ENCODE data around the gene ZNF568. TPM values are rescaled to one million over a fixed set of nuclear protein-coding genes. Genes with fewer than 3 reads are reported as not detected.
A peak's percentile ranks its signal among the peaks of the same experiment; 100 is the strongest.

The ZNF568 gene
- total RNA-seq = 17.8 TPM

DNA sequence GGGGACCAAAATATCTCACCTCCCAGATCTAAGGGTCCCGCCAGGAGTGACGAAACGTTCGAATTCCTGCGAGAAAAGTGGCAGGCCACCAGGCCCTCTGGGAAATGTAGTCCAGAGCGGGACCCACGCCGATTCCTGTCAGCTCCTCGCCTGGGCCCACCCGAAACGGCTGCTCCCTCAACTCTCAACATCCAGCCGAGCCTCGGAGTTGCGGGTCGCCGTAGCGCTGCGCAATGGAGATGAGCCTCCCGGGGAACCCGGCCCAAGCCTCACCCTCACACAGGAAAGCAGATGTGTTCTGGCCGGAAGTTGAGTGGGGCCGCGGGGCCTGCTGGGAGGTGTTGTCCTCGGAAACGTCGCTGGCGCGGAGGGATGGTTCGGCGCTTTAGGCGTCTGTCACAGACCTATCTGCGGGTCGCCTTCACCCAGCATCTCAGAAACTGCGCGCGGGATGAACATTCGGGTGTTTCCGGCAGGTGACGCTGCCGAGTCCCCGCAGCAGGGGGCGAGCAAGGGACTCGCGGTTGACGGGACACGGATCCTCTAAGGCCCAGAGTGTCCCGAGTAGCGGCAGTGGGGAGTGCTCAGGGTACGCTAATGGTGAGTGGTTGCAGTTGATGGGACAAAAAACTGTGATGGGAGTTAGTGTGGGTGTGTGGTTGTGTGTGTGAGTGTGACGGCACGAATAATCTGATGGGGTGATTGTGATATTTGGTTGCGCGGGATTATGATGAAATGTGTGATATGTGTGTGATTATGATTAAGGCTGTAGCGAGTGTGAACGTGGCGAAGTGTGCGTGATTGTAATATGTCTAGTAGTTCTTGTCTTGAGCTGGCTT lies at the start of gene ZNF568, which contains the start of gene ZNF829:
TSS of gene ZNF568 (plus strand) at position 341 of the 839 bp plus-strand sequence. CDS start 6,439 bp downstream, outside the sequence.
TSS of gene ZNF829 (minus strand) at position 300 of the 839 bp plus-strand sequence. CDS start 1,124 bp downstream, outside the sequence.
- intact Hi-C loops (cut with DNase I) = no loop called here
- ATAC-seq (peak; percentile 99), DNase-seq (ENCODE audit: low spot score) (peak; percentile 90)

DNA sequence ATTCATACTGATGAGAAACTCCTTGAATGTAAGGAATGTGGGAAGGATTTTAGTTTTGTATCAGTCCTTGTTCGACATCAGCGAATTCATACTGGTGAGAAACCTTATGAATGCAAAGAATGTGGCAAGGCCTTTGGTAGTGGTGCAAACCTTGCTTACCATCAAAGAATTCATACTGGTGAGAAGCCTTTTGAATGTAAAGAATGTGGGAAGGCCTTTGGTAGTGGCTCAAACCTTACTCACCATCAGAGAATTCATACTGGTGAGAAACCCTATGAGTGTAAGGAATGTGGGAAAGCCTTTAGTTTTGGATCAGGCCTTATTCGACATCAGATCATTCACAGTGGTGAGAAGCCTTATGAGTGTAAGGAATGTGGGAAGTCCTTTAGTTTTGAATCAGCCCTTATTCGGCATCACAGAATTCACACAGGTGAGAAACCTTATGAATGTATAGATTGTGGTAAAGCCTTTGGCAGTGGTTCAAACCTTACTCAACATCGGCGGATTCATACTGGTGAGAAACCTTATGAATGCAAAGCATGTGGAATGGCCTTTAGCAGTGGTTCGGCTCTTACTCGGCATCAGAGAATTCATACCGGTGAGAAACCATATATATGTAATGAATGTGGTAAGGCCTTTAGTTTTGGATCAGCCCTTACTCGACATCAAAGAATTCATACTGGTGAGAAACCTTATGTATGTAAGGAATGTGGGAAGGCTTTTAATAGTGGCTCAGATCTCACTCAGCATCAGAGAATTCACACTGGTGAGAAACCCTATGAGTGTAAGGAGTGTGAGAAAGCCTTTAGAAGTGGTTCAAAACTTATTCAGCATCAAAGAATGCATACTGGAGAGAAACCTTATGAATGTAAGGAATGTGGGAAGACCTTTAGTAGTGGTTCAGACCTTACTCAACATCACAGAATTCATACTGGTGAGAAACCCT lies 38.9 kb upstream of the ZNF568 start:
- ATAC-seq (no peak), DNase-seq (ENCODE audit: low spot score) (no peak)
- intact Hi-C loops (cut with DNase I) = no loop called here

- no peak for DNase-seq (ENCODE audit: low spot score)
- intact Hi-C loops (cut with DNase I) = no loop called here
- no peak for ATAC-seq
Measured at GRCh38 chr19:36891768-36892357, 24.3 kb upstream of the ZNF568 start.

DNA sequence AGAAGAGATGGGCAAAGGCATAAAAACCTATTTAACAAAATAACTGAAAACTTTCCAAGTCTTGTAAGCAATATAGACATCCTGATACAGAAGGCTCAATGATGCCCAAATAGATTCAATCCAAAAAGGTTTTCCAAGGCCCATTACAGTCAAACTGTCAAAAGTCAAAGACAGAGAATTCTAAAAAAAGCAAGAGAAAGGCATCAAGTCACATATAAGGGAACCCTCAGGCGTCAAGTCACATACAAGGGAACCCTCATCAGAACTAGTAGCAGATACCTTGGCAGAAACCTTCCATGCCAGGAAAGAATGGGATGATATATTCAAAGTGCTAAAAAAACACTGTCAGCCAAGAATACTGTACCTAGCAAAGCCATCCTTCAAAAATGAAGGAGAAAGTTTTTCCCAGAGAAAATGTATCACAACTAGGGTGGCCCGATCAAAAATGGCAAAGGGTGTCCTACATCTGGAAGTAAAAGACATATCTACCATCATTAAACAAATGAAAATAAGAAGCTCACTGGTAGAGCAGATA lies 21.2 kb upstream of the ZNF568 start:
- ATAC-seq (no peak), DNase-seq (ENCODE audit: low spot score) (no peak)
- intact Hi-C loops (cut with DNase I) = no loop called here

- intact Hi-C loops (cut with DNase I) = no loop called here
- DNase-seq (ENCODE audit: low spot score) (no peak), ATAC-seq (no peak)
Measured at GRCh38 chr19:36898422-36898821, 17.7 kb upstream of the ZNF568 start.

DNA sequence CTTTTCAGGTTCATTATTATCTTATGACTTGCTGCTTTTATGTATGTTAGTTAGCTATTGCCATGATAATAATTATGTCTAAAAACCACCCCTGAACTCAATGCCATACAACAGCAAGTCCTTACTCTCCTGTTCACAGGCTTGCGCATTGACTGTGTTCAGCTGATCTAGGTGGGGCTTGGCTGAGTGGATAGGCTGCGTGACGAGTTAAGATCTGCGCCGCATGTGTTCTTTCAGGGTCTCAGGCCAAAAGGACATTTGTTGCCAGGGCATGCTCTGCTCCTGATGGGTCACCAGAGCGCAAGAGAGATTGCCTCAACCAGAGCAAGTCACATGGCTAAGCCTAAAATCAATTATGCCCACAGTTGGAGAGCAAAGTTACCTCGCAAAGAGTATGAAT lies 859 bp downstream of the ZNF568 start:
- intact Hi-C loops (cut with DNase I) = no loop called here
- ATAC-seq (no peak), DNase-seq (ENCODE audit: low spot score) (no peak)

- DNase-seq (ENCODE audit: low spot score) (no peak), ATAC-seq (no peak)
- intact Hi-C loops (cut with DNase I) = no loop called here
Measured at GRCh38 chr19:36918090-36918489, 2.0 kb downstream of the ZNF568 start.

DNA sequence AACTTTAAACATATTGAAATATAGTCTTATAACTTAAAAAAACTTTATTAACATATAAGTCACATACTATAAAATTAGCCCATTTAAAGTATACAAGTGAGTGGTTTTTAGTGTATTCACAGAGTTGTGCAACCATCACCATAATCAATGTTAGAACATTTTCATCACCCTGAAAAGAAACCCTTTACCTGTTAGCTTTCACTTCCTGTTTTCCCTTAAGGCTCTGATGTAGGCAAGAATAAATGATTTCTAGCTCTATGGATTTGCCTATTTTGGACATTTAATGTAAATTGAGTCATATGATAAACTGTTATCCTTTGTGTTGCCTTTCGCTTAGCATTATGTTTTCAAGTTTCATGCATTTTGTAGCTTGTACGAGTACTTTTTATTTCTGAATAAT lies 15.6 kb downstream of the ZNF568 start:
- intact Hi-C loops (cut with DNase I) = no loop called here
- no peak for ATAC-seq
- no peak for DNase-seq (ENCODE audit: low spot score)

DNA sequence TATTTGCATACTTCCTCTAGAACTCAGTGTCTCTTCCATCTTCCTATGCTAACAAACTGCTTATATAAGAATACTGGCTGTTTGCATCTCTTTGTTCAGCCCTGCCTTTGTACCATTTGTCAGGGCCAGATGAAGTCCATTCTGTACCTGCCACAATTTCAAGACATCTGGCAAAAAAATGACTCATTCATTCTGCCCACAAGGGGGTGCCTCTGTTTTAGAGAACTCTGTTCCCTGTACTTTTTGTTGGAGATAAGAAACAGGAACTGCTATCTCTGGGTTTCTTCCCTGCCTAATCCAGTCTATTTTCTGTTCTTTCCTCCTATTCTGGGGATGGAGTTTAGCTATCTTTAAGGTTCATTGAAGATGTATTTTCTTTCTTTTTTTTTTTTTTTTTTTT lies 23.0 kb downstream of the ZNF568 start:
- no peak for ATAC-seq
- intact Hi-C loops (cut with DNase I) = no loop called here
- no peak for DNase-seq (ENCODE audit: low spot score)

- intact Hi-C loops (cut with DNase I) = no loop called here
- DNase-seq (ENCODE audit: low spot score) = no peak
- no peak for ATAC-seq
Measured at GRCh38 chr19:36950335-36951119, 34.4 kb downstream of the ZNF568 start.

- intact Hi-C loops (cut with DNase I) = no loop called here
Measured at GRCh38 chr19:36962346-36962745, 46.2 kb downstream of the ZNF568 start.

GRCh38 chr19:36963280-36963679 lies 47.1 kb downstream of the ZNF568 start:
- DNase-seq (ENCODE audit: low spot score) (no peak), ATAC-seq (no peak)
- intact Hi-C loops (cut with DNase I) = no loop called here

More at GRCh38 chr19:36962346-36962745, 46.2 kb downstream of the ZNF568 start:
- DNase-seq (ENCODE audit: low spot score) = no peak
- ATAC-seq = no peak

DNA sequence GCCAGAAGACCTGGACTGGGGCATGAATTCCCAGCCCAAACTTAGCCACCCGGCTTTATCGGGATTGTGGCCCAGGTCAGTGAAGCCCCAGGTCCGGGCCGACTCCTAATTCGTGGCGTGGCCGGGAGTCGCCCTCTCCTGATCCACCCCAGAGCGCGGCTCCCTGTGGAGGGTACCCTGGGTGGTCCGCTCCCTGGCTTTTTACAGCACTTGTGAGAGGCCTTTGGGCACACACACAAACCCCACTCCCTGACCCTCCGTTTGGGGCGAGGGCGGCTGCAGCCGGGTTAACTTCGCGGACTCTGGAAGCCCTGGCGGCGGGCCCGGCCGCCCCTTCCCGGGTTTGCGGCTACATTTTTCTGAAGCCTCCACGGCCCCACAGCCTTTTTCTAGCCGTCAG lies 56.4 kb downstream of the ZNF568 start:
- ATAC-seq (peak; percentile 13), DNase-seq (ENCODE audit: low spot score) (peak; percentile 59)
- intact Hi-C loops (cut with DNase I) = no loop called here

DNA sequence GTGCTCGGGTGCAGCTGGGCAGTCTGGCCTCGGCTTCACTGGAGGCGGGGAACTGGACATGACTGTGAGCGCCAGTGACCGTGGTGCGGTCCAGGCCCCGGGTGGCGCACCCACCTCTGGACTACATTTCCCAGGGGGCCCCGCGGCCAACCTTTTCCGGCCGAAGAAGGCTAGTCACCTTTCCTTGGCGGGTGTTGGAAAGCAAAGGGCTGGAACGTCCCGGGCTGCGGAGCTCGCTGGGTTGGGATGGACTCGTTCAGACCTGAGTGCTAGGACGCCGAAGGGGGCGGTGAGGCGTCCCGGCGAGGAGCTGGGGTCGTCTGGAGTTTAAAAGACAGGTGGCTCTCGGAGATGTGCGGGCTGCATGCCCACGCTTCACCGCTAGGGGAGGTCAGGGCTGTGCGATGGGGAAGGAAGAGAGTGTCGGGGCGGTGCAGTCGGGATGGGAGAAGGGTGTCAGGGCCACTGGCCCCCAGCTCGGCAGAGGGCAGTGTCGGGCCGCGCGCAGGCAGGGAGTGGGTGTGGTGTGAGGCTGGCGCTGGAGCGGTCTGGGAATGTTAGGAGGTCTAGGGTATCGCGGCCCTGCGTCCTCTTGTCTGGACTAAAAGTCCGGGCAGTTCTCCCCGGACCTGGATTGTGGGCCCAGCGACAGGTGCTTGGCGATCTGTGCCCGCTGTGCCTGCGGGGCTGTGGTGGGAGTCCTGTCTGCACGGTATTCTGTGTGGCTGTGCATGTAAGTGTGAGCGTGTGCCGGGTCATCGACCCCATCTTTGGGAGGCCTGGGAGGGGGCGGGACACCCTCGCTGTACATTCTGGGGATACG lies 57.1 kb downstream of the ZNF568 start:
- intact Hi-C loops (cut with DNase I) = no loop called here
- peak; percentile 99 for ATAC-seq
- peak; percentile 87 for DNase-seq (ENCODE audit: low spot score)

DNA sequence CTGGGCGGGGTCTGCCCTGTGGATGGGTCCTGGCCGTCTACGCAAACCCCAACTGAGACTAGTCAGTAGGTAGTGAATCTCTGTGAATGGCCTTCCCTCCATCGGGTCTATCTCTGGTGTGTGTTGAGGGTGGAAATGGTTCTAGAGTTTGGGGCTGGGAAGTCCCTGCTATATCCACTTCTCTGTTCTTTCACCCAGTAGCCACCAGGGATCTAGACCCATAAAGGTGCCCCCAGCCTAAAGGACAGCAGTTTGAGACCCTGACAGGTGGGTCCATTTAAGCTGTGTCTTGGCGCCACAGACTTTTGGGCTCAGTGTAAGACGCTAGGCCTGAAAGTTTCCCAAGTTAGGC lies 57.7 kb downstream of the ZNF568 start:
- intact Hi-C loops (cut with DNase I) = no loop called here
- no peak for ATAC-seq

DNA sequence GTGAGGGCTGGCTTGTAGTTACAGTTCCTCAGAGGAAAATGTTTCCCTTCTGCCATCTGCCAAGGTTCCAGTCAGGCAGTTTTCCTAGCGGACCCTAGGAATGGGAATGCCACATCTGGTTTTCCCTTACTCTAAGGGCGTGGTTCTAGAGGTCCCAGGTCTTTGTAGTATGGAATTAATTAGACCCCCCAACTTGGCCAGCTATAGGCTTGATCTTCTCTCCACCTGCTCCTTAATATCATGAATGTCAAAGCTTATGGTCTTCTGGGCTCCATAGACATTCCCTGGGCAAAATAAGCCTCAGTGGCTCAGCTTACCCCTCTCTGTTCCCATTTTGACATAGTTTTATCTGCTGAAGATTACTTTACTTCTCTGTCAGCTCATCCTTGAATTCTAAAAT lies 70.0 kb downstream of the ZNF568 start:
- DNase-seq (ENCODE audit: low spot score) (no peak), ATAC-seq (no peak)
- intact Hi-C loops (cut with DNase I) = no loop called here

More for the DNA sequence above, 57.7 kb downstream of the ZNF568 start:
- DNase-seq (ENCODE audit: low spot score) = no peak

DNA sequence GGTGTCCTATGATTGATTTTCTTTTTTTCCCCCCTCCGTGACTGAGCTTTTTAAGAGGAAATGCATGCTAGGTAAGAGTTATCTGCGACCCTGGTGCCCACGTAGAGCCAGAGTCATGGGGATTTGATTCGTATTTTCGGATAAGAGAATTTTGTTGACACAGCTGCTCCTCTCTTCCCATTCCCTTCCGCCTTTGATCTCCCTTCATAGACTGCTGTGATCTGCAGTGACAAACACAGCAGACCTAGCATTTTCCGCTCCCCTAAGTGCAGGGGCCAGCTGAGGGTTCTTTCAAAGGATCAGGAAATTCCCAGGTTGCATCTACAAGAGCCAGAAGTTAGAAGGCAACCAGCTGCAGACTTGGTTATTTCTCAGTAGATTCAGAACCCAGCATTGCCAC lies 70.5 kb downstream of the ZNF568 start:
- ATAC-seq (no peak), DNase-seq (ENCODE audit: low spot score) (no peak)
- intact Hi-C loops (cut with DNase I) = no loop called here

DNA sequence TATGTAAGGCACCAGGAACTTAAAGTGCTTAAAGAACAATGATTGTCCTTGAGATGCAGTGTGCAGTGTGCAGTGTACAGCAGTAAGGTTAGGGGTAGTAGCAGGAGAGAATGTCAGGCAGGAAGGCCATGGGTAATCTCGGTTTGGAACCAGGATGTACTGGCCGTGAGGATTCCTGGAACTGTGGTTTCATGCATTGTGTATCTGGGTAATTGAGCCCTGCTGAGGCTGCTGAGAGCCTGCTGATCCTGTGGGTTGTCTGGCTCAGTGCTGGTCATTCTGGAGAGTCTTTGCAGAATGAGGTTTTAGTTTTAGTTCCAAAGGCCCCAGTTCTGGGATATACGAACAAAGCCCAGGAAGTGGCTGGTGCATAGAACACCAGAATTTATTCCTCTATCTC lies 71.0 kb downstream of the ZNF568 start:
- intact Hi-C loops (cut with DNase I) = no loop called here
- DNase-seq (ENCODE audit: low spot score) (no peak), ATAC-seq (no peak)
